ENCODE measurements around the gene EML4. TPM values are rescaled to one million over a fixed set of nuclear protein-coding genes. Genes with fewer than 3 reads are reported as not detected.

EML4 gene
- total RNA-seq, 1 donor from 2014 or later, result 4.3 TPM

DNA sequence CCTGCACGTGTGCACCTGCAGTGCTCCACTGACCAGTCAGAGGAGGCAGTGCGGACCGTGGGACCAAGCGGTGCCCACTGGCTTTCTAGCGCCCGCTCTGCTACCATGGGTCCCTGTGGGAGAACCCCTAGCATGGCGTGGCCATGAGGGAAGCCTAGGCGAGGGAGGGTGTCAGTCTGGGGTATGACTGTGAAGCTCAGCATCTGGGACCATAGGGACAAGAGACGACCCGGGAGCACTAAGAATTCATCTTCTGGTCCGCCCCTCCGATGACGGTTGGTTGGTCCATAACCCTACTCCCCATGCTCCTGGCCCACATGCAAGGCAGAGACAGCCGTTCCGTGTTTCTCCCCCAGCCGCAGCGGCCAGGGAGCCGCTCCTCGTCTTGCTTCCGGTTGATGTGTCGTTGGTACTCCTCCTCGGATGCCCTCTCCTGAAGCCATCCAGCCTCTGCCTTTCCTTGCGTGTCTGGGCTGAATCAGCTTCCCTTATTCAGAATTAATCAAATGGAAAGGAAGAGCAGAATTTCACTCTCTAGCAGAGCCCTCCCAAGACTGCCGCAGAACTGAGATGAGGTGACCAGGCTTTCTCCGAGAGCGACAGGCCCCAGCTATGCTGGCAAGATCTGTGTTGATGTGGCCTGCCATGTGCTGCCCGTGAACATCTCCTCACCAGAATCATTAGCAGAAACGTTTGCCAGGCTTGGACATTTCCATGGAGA lies 168.9 kb downstream of the EML4 start:
- Histone ChIP-seq H3K4me3 (no peak overlapping the region), H3K4me1 (peaks cover 14% of the 10 kb centered on the region), H3K36me3 (peaks cover 34% of the 10 kb centered on the region), H3K27ac (replicated peaks) (no peak overlapping the region), H3K27me3 (ENCODE audit: low read depth) (no peaks in the 10 kb centered on the region), H3K9me3 (replicated peaks) (no peaks in the 10 kb centered on the region)
- DNase-seq, result no peak
- intact Hi-C loops (cut with micrococcal nuclease), result loop anchor here (10.0 kb wide), 1 partner anchor 243 kb away; no protein-coding TSS in a partner anchor
- TF ChIP-seq, protein P1, sequence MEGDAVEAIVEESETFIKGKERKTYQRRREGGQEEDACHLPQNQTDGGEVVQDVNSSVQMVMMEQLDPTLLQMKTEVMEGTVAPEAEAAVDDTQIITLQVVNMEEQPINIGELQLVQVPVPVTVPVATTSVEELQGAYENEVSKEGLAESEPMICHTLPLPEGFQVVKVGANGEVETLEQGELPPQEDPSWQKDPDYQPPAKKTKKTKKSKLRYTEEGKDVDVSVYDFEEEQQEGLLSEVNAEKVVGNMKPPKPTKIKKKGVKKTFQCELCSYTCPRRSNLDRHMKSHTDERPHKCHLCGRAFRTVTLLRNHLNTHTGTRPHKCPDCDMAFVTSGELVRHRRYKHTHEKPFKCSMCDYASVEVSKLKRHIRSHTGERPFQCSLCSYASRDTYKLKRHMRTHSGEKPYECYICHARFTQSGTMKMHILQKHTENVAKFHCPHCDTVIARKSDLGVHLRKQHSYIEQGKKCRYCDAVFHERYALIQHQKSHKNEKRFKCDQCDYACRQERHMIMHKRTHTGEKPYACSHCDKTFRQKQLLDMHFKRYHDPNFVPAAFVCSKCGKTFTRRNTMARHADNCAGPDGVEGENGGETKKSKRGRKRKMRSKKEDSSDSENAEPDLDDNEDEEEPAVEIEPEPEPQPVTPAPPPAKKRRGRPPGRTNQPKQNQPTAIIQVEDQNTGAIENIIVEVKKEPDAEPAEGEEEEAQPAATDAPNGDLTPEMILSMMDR (IDR thresholded peaks at IDR 0.05; ENCODE audit: borderline replicate concordance), result no peak

DNA sequence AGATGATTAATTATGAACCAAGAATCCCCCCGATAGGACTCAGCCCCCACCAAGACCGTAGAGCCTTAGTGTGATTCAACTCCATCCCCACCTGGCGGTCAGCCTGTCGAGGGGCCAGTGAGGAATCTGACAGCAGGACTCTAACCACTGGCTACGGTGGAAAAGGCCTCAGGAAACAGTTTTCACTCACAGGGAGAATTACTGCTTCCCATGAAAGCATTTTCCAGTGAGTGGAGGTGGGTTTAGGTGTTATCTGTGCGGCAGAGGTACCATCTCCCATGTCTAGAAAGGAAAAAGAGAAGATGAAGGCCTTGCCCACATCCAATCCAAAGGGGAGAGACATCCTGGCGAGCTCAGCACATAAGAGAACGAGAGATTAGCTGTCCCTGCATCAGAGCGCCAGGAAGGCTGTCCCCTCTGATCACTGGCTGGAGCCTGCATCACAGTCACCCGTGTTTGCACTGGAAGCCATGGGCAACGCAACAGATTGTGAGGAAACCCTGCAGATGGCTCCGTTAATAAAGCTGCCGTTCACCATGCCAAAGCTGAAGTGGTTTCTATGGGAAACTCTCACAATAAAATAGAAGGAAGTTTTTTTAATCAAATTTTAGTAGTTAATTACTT lies 169.5 kb downstream of the EML4 start:
- Histone ChIP-seq H3K4me1 (peaks cover 18% of the 10 kb centered on the region), H3K36me3 (peaks cover 27% of the 10 kb centered on the region), H3K27ac (replicated peaks) (no peak overlapping the region), H3K4me3 (no peak overlapping the region), H3K9me3 (replicated peaks) (no peaks in the 10 kb centered on the region), H3K27me3 (ENCODE audit: low read depth) (no peaks in the 10 kb centered on the region)
- TF ChIP-seq, protein P1 (IDR thresholded peaks at IDR 0.05; ENCODE audit: borderline replicate concordance), result no peak
- no peak for DNase-seq
- intact Hi-C loops (cut with micrococcal nuclease), result loop anchor here (10.0 kb wide), 1 partner anchor 244 kb away; no protein-coding TSS in a partner anchor

DNA sequence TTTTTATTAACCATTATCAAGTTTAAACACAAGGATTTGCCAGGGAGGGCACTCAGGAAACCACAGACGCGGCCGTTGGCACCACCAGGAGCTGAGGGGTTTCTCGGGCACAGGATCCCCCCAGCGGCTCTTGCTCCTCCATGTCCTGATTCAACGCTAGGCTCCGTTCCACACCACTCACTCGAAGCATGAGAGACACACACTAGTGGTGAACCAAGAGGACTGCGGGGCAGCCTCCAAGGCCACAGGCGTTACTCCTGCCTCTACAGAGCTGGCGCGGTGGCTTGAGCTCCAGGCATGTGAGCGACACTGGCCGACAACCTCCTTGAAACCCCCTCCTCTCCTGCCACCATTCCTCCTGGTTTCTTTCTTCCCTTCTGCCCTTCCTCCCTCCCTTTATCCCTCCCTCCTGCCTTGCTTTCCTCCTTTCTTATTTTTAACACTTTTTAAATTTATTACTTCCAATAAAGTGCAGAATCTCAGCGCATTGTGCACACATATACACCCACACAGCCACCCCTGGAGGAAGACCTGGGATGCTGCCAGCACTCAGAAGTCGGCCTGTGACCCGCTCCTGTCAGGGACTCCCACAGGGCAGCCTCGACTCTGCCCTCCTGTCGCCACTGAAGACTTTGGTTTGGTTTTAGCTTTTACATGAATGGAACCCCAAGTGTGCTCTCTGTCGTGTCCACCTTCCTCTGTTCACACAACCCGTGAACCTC lies 170.2 kb downstream of the EML4 start:
- no peak for DNase-seq
- H3K27me3 ChIP-seq (ENCODE audit: low read depth), result no peaks in the 10 kb centered on the region
- H3K9me3 ChIP-seq (replicated peaks), result no peaks in the 10 kb centered on the region
- H3K4me1 ChIP-seq, result peaks cover 18% of the 10 kb centered on the region
- intact Hi-C loops (cut with micrococcal nuclease), result loop anchor here (10.0 kb wide), 1 partner anchor 245 kb away; no protein-coding TSS in a partner anchor
- peaks cover 23% of the 10 kb centered on the region for H3K36me3 ChIP-seq
- H3K27ac ChIP-seq (replicated peaks), result no peak overlapping the region
- no peak overlapping the region for H3K4me3 ChIP-seq
- TF ChIP-seq, protein P1 (IDR thresholded peaks at IDR 0.05; ENCODE audit: borderline replicate concordance), result no peak

DNA sequence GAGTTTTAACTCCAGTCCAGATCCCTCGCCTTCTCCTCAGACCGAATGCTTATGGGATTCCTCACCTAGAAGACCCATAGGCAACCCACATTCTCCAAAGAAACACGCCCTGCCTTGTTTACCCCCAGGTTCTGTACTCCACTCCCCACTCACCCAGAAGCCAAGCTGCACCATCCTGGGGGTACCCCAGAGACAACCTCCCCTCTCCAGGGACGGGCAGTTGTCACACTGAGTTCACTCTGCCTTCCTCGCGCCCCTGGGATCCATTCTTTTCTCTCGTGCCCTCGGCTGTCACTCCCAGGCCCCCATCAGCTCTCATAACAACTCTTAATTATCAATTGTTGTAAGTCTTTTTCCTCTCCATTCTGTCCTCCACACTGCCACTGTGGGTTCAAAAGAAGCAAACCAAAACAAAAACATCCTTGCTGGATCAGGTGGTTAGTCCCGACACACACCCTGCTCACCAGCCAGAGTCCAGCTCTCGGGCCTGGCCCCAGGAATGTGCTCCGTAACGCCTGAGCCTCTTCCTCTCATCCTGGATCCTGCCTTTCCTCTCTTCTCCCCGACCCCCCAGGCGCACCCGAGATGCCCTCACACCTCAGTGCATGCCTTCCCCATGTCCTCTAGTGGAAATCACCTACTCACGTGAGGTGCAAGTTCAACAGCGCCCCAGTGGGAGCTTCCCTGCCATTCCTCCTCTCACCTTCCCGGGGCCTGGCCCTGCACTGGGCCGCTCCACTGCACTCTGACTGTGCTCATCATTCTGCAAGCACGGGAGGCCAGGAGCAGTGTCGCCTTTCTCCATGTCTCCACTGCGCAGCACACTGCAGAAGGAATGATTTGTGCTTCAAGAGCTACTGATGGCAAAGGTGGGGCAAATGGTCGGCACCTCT lies 171.1 kb downstream of the EML4 start:
- H3K36me3 ChIP-seq, result peaks cover 32% of the 10 kb centered on the region
- TF ChIP-seq, protein P1 (IDR thresholded peaks at IDR 0.05; ENCODE audit: borderline replicate concordance), result no peak
- H3K27me3 ChIP-seq (ENCODE audit: low read depth), result no peaks in the 10 kb centered on the region
- no peak overlapping the region for H3K27ac ChIP-seq (replicated peaks)
- DNase-seq, result no peak
- no peaks in the 10 kb centered on the region for H3K9me3 ChIP-seq (replicated peaks)
- no peak overlapping the region for H3K4me3 ChIP-seq
- intact Hi-C loops (cut with micrococcal nuclease), result no loop called here
- peaks cover 18% of the 10 kb centered on the region for H3K4me1 ChIP-seq
